IMR-90 (cell line): Measurements from ENCODE around the gene LDAH. TPM values are rescaled to one million over a fixed set of nuclear protein-coding genes. Genes with fewer than 3 reads are reported as not detected.
A peak's percentile ranks its signal among the peaks of the same experiment; 100 is the strongest.

Experiments
- ATAC-seq: fragments of 200-7000 bp; cut with Tn5 transposase; 2 replicates; pipeline ENCODE4 v1.9.1; 2020; ENCODE audit warnings: low read depth, mild to moderate bottlenecking, moderate library complexity
- BruUV-seq: library from RNA; stranded (reverse); fragments of 400-500 nt; replicated peaks from 2 replicates; lab custom pipeline; 2021; lab: Mats Ljungman, UMichigan
- CTCF ChIA-PET: fragments of 300-600 bp; formaldehyde crosslinking; extraction: SDS; loops from one replicate; lab custom pipeline; 2021; ENCODE audit warnings: antibody characterized with exemption; lab: Yijun Ruan, JAX
- POLR2A ChIA-PET: fragments of 300-600 bp; sonication (Branson Sonifier 250); formaldehyde crosslinking; loops from one replicate; lab custom pipeline; 2022; ENCODE audit warnings: antibody characterized with exemption; ENCODE audit not compliant: unreplicated experiment; lab: Charles Lee
- DNase-seq: peaks from one replicate; pipeline ENCODE4 v3.0.0; 2013
- H2AFZ ChIP-seq: replicated peaks from 2 replicates; pipeline ENCODE3; 2013; ENCODE audit warnings: low read length, mild to moderate bottlenecking; ENCODE audit not compliant: poor library complexity
- H2AK5ac ChIP-seq: 2 replicates; pipeline ENCODE4 v1.6.1; 2013; ENCODE audit warnings: low read depth, low read length, inconsistent platforms
- H2AK9ac ChIP-seq: replicated peaks from 2 replicates; pipeline ENCODE3; 2013; ENCODE audit warnings: mild to moderate bottlenecking, low read depth, low read length, moderate library complexity; ENCODE audit not compliant: poor library complexity
- H2BK120ac ChIP-seq: 2 replicates; pipeline ENCODE4 v1.6.1; 2013; ENCODE audit warnings: low read depth, low read length, inconsistent platforms
- H2BK15ac ChIP-seq: 3 replicates; pipeline ENCODE4 v1.6.1; 2013; ENCODE audit warnings: low read depth, low read length, inconsistent platforms
- H2BK20ac ChIP-seq: 2 replicates; pipeline ENCODE4 v1.6.1; 2013; ENCODE audit warnings: low read depth, mild to moderate bottlenecking, inconsistent platforms, low read length, moderate library complexity
- H2BK5ac ChIP-seq: 2 replicates; pipeline ENCODE4 v1.6.1; 2013; ENCODE audit warnings: mild to moderate bottlenecking, low read depth, low read length, inconsistent platforms; ENCODE audit not compliant: poor library complexity, severe bottlenecking
- H3K14ac ChIP-seq: replicated peaks from 2 replicates; pipeline ENCODE4 v1.6.1; 2013; ENCODE audit warnings: low read depth, low read length, inconsistent platforms
- H3K18ac ChIP-seq: 2 replicates; pipeline ENCODE4 v1.6.1; 2013; ENCODE audit warnings: low read depth, low read length, control low read depth
- H3K23ac ChIP-seq: 2 replicates; pipeline ENCODE4 v1.6.1; 2013; ENCODE audit warnings: low read depth, low read length, inconsistent platforms
- H3K27ac ChIP-seq: 2 replicates; pipeline ENCODE4 v1.5.1; 2013; ENCODE audit warnings: mild to moderate bottlenecking, control low read depth, low read length; ENCODE audit not compliant: insufficient read depth
- H3K27me3 ChIP-seq: 2 replicates; pipeline ENCODE4 v1.6.1; 2013; ENCODE audit warnings: low read length; ENCODE audit not compliant: control insufficient read depth, insufficient read depth
- H3K36me3 ChIP-seq: 2 replicates; pipeline ENCODE4 v1.6.1; 2013; ENCODE audit warnings: low read length, mixed read lengths; ENCODE audit not compliant: control insufficient read depth, insufficient read depth
- H3K4ac ChIP-seq: 2 replicates; pipeline ENCODE4 v1.6.1; 2013; ENCODE audit warnings: low read depth, low read length, inconsistent platforms
- H3K4me1 ChIP-seq: 2 replicates; pipeline ENCODE4 v1.6.1; 2013; ENCODE audit warnings: low read length, mixed read lengths; ENCODE audit not compliant: control insufficient read depth, insufficient read depth
- H3K4me2 ChIP-seq: 2 replicates; pipeline ENCODE4 v1.6.1; 2013; ENCODE audit warnings: low read depth, mild to moderate bottlenecking, control low read depth, low read length, moderate library complexity
- H3K4me3 ChIP-seq: 2 replicates; pipeline ENCODE4 v1.5.1; 2013; ENCODE audit warnings: low read depth, mild to moderate bottlenecking, control low read depth, low read length, moderate library complexity; ENCODE audit not compliant: insufficient read depth
- H3K56ac ChIP-seq: 2 replicates; pipeline ENCODE4 v1.6.1; 2013; ENCODE audit warnings: low read length, inconsistent platforms; ENCODE audit not compliant: insufficient read depth; ENCODE audit errors: extremely low read depth
- H3K79me1 ChIP-seq, 2 experiments: 2 replicates each; pipeline ENCODE4 v1.6.1; 2013; ENCODE audit warnings: low read length in 2 of 2, inconsistent platforms in 1 of 2, low read depth in 1 of 2
- H3K9ac ChIP-seq: 2 replicates; pipeline ENCODE4 v1.6.1; 2013; ENCODE audit warnings: low read depth, low read length, control low read depth
- H3K9me1 ChIP-seq: 2 replicates; pipeline ENCODE4 v1.6.1; 2013; ENCODE audit warnings: low read length, inconsistent platforms; ENCODE audit not compliant: insufficient read depth
- H3K9me3 ChIP-seq: 2 replicates; pipeline ENCODE4 v1.6.1; 2013; ENCODE audit warnings: low read length; ENCODE audit not compliant: control insufficient read depth, insufficient read depth
- H4K20me1 ChIP-seq: 2 replicates; pipeline ENCODE4 v1.6.1; 2013; ENCODE audit warnings: low read length, inconsistent platforms; ENCODE audit not compliant: insufficient read depth
- H4K5ac ChIP-seq: 2 replicates; pipeline ENCODE4 v1.6.1; 2013; ENCODE audit warnings: mild to moderate bottlenecking, low read depth, low read length, control low read depth
- H4K8ac ChIP-seq, 2 experiments: 2 replicates each; pipeline ENCODE4 v1.6.1; 2013; ENCODE audit warnings: low read depth in 2 of 2, low read length in 2 of 2, control low read depth in 1 of 2, inconsistent platforms in 1 of 2
- H4K91ac ChIP-seq: 2 replicates; pipeline ENCODE4 v1.6.1; 2013; ENCODE audit warnings: low read depth, low read length, inconsistent platforms; ENCODE audit not compliant: insufficient read depth
- BHLHE40 ChIP-seq: fragments of 150-350 bp; IDR thresholded peaks from 2 replicates; pipeline ENCODE4 v1.6.1; 2016; ENCODE audit warnings: mild to moderate bottlenecking, low read depth, low read length
- ELK1 ChIP-seq: fragments of 150-350 bp; IDR thresholded peaks from 2 replicates; pipeline ENCODE4 v1.6.1; 2016; ENCODE audit warnings: low read depth, mild to moderate bottlenecking, low read length, moderate library complexity, borderline replicate concordance
- FOS ChIP-seq: fragments of 150-350 bp; IDR thresholded peaks from 2 replicates; pipeline ENCODE4 v1.6.1; 2016; ENCODE audit warnings: low read depth, low read length
- MAFK ChIP-seq: IDR thresholded peaks from 2 replicates; pipeline ENCODE4 v1.6.1; 2012; ENCODE audit warnings: low read depth, low read length, improper control_type of control experiment
- MAZ ChIP-seq: IDR thresholded peaks from 2 replicates; pipeline ENCODE4 v1.6.1; 2012; ENCODE audit warnings: low read depth, mild to moderate bottlenecking, low read length, improper control_type of control experiment, moderate library complexity, borderline replicate concordance
- NFE2L2 ChIP-seq: fragments of 150-350 bp; IDR thresholded peaks from 2 replicates; pipeline ENCODE4 v1.6.1; 2016; ENCODE audit warnings: low read depth, mild to moderate bottlenecking, low read length
- POLR2A ChIP-seq: IDR thresholded peaks from 2 replicates; pipeline ENCODE4 v1.6.1; 2012; ENCODE audit warnings: mild to moderate bottlenecking, low read depth, low read length
- RAD21 ChIP-seq: IDR thresholded peaks from 2 replicates; pipeline ENCODE4 v1.6.1; 2012; ENCODE audit warnings: low read length, improper control_type of control experiment
- RCOR1 ChIP-seq: IDR thresholded peaks from 2 replicates; pipeline ENCODE4 v1.6.1; 2012; ENCODE audit warnings: mild to moderate bottlenecking, low read length, improper control_type of control experiment; ENCODE audit not compliant: insufficient replicate concordance
- RFX5 ChIP-seq: IDR thresholded peaks from 2 replicates; pipeline ENCODE4 v1.8.0; 2012; ENCODE audit warnings: low read depth, mild to moderate bottlenecking, low read length, moderate library complexity
- SMC3 ChIP-seq: fragments of 150-350 bp; IDR thresholded peaks from 2 replicates; pipeline ENCODE4 v1.6.1; 2016; ENCODE audit warnings: low read depth, mild to moderate bottlenecking, antibody characterized with exemption, low read length, moderate library complexity
- USF2 ChIP-seq: fragments of 150-350 bp; IDR thresholded peaks from 2 replicates; pipeline ENCODE4 v1.6.1; 2017; ENCODE audit warnings: mild to moderate bottlenecking, antibody characterized with exemption, low read length, low read depth
- WGBS, 2 experiments: methylation state at CpG; one replicate each; pipeline versions ENCODE4 v1.1.5 to v1.1.7; 2013; ENCODE audit warnings: missing lambda C conversion rate in 2 of 2; ENCODE audit not compliant: insufficient read length in 1 of 2; ENCODE audit errors: extremely low coverage in 2 of 2; 5-methylcytosine and 5-hydroxymethylcytosine counted together
- dilution Hi-C: fragments of 300-500 bp; cut with HindIII; formaldehyde crosslinking; loops from one replicate; pipeline ENCODE4 v1.14.3; 2018; ENCODE audit warnings: low sequenced_read_pairs; ENCODE audit not compliant: unreplicated experiment
- in situ Hi-C: fragments of 300-500 bp; cut with MboI; formaldehyde crosslinking; loops from 3 replicates; pipeline ENCODE4 v1.14.3; 2019; ENCODE audit warnings: low sequenced_read_pairs, inconsistent platforms, mixed read lengths
- intact Hi-C: fragments of 100-400 bp; cut with micrococcal nuclease; formaldehyde crosslinking; loops from 2 replicates; pipeline ENCODE4 v1.10.0; 2022
- polyA plus RNA-seq, 3 experiments: library from polyadenylated mRNA; depleted of rRNA; stranded (reverse); fragments of >200 nt; gene quantifications; 2 replicates each; pipeline ENCODE4 v1.2.3, GENCODE V29; 2012; ENCODE audit warnings: low replicate concordance in 1 of 3
- total RNA-seq: library from RNA; depleted of rRNA; stranded (reverse); fragments of >200 nt; gene quantifications from 2 replicates; pipeline ENCODE4 v1.2.3, GENCODE V29; 2012

The LDAH gene
- total and polyA plus RNA-seq, 2 of the 4 experiments (the other 2 are of a cell fraction): 12.1 to 31.7 TPM

- Histone ChIP-seq H2AK5ac (peak overlapping the region; percentile 23; the same call in 1 of the 2 replicates), H3K79me1 (peaks cover 10 to 38% of the 10 kb centered on the region in 2 experiments; a peak in 3 of 4 replicates), H2AK9ac (peak overlapping the region; percentile 37), H4K20me1 (peaks cover 8% of the 10 kb centered on the region; the same call in 1 of the 2 replicates), H3K4ac (peak overlapping the region; percentile 12; the same call in 1 of the 2 replicates), H4K91ac (no peak overlapping the region), H3K14ac (0 out of 2 replicates have a peak overlapping the region, but pooled peaks have one; percentile 84), H3K27ac (no peak overlapping the region), H2AFZ (no peak overlapping the region), H3K9ac (no peak overlapping the region), H4K8ac (no peak overlapping the region), H3K9me3 (no peaks in the 10 kb centered on the region), H2BK20ac (no peak overlapping the region), H4K5ac (no peak overlapping the region), H3K4me2 (peak overlapping the region; percentile 96; the same call in 1 of the 2 replicates), H2BK5ac (no peak overlapping the region), H3K4me3 (no peak overlapping the region), H2BK120ac (no peak overlapping the region), H3K18ac (no peak overlapping the region), H2BK15ac (no peak overlapping the region), H3K27me3 (peaks cover 4% of the 10 kb centered on the region), H3K23ac (peak overlapping the region; percentile 78), H3K56ac (no peak overlapping the region), H3K9me1 (peaks cover 9% of the 10 kb centered on the region), H3K4me1 (peaks cover 9% of the 10 kb centered on the region), H3K36me3 (peaks cover 8% of the 10 kb centered on the region; the same call in 1 of the 2 replicates)
- 96% methylated on average over 3 of the region's 11 CpGs; no CpG with 5 or more reads in 1 of the 2 experiments for WGBS, 2 experiments
- POLR2A ChIA-PET: no interaction called here
- CTCF ChIA-PET: no interaction called here
- ATAC-seq: no peak
- intact Hi-C loops: no loop called here
- BruUV-seq: no TSS peak
- in situ Hi-C loops: no loop called here
- TF ChIP-seq RAD21: no peak
- no peak for TF ChIP-seq NFE2L2
- TF ChIP-seq MAFK: no peak
- no peak for TF ChIP-seq FOS
- no peak for TF ChIP-seq USF2
- no peak for TF ChIP-seq POLR2A
- no peak for TF ChIP-seq RCOR1
- TF ChIP-seq BHLHE40: no peak
- TF ChIP-seq ELK1: no peak
- no peak for TF ChIP-seq MAZ
- TF ChIP-seq RFX5: no peak
- no peak for TF ChIP-seq SMC3
- dilution Hi-C loops: loop anchor here (25.0 kb wide), 1 partner anchor 262 kb away; no protein-coding TSS in a partner anchor
- no peak for DNase-seq
Observed at GRCh38 chr2:20649576-20649975, 173.3 kb downstream of the LDAH start.
